GM18867 (cell line): Measurements from ENCODE around the gene DDC.

Experiments used
- ATAC-seq: cut with Tn5 transposase; IDR thresholded peaks from one replicate; pipeline ENCODE4 v1.9.1; 2021; ENCODE audit warnings: mild to moderate bottlenecking, moderate library complexity; ENCODE audit not compliant: unreplicated experiment

The DDC gene, protein sequence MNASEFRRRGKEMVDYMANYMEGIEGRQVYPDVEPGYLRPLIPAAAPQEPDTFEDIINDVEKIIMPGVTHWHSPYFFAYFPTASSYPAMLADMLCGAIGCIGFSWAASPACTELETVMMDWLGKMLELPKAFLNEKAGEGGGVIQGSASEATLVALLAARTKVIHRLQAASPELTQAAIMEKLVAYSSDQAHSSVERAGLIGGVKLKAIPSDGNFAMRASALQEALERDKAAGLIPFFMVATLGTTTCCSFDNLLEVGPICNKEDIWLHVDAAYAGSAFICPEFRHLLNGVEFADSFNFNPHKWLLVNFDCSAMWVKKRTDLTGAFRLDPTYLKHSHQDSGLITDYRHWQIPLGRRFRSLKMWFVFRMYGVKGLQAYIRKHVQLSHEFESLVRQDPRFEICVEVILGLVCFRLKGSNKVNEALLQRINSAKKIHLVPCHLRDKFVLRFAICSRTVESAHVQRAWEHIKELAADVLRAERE

GRCh38 chr7:50564640-50565558 is at the start of gene DDC:
Gene DDC, minus strand, starts transcription at chr7:50565405. Its CDS starts 21,320 bp downstream, at chr7:50544085.
- no peak for ATAC-seq

GRCh38 chr7:50613473-50613872 is 48.3 kb upstream of the DDC start:
- no peak for ATAC-seq

DNA sequence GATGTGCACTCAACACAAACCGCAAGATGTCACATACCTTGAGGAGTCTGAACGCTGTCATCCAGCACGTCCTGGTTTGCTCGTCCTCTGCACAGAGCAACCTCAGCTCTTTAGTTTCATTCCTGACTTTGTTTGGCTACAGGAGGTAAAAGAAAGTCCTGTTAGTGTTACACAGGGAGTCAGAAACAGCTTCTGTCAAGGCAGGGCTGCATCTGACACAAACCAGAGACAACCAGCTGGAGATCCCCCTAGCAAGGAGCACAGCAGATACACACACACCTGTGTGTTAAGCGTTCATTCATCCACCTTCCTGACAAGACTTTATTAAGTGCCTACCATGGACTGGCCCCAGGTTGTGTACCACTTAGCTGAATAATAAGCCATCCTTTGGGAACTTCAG is 47.5 kb upstream of the DDC start:
- no peak for ATAC-seq

GRCh38 chr7:50610521-50611277 is 45.5 kb upstream of the DDC start:
- peak; percentile 49 for ATAC-seq

- ATAC-seq, result peak; percentile 69
Observed at GRCh38 chr7:50608196-50608906, 43.1 kb upstream of the DDC start.

GRCh38 chr7:50607524-50608125 is 42.4 kb upstream of the DDC start:
- no peak for ATAC-seq

DNA sequence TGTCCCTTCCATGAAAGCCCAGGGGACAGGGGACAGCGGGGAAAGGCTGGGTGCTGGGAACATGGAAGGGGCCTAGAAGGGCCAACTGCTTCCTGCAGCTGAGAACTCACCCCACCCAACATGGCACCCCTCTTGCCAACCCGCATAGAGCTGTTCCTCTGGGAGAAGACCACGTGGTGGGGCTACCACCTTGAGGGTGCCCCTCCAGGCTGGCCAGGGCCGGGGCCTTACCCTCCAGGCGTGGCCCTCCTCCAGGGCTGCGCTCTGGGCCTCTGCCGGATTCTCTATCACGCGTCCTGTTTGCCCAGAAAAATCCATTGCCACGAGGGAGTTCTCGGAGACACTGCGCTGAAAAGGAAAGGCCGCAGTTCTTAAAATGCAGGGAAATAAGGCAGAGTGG is 39.9 kb upstream of the DDC start:
- no peak for ATAC-seq

DNA sequence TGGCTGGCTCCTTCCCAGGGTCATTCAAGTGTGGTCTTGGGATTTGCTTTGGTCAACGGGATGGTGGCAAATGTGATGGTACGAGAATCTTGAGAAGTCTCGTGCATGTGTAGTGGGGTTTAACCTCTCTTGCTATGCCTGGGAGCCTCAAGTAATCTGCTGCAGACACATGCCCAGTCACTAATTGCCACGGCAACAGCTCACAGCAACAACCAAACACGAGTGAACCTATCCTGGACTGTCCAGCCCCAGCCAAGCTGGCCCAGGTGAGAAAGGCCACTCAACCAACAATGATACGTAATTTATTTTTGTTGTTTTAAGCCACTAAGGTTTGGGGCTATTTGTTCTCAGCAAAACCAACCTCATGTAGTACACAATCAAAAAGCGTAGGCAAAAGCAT is 38.1 kb upstream of the DDC start:
- ATAC-seq, result no peak

DNA sequence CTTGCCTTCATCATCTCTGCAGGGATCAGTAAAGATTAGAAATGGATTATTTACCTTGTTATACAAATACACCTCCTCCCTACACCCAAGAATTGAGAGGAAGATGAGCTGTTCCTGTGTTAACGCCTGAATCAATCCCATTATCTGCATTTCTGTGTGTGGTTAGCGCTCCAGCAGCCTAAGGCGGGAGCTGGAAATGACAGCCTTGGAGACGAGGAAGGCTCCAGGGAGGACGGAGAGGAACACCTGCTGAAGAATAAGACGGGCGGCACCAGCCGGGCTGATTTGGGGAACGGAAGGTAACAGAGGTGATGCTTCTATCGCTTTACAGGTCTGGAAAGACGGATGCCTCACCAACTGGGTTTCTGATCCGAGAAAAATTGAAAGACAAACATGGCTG is 34.2 kb upstream of the DDC start:
- no peak for ATAC-seq

GRCh38 chr7:50598460-50599343 is 33.5 kb upstream of the DDC start:
- ATAC-seq, result no peak

- no peak for ATAC-seq
Observed at GRCh38 chr7:50596484-50596883, 31.3 kb upstream of the DDC start.

DNA sequence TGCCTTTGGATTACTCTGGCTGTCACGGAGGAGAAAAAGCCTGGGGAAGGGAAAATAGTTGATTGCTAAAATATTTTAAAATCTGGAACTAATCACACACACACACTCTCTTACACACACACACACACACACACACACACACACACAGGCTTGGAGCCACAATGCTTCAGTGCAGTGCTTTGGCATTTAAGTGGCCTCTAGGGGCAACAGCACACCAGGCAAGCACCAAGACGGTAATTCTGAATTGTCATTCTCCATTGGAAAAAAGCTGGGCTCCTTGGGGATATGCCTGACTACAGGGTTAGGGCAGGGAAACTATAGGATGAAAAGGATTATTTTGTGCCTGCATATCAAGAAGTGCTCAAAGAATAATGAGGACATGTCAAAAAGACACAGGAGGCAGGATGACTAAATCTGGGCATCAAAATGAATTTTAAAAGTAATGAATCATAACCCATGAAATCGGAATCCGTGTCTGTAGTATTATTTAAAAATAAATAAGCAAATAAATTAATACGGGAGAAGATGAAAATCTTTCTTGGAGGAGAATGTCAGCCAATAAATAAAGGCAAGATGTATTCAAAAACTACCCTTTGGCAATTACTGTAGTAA is 30.4 kb upstream of the DDC start:
- ATAC-seq, result peak; percentile 36

DNA sequence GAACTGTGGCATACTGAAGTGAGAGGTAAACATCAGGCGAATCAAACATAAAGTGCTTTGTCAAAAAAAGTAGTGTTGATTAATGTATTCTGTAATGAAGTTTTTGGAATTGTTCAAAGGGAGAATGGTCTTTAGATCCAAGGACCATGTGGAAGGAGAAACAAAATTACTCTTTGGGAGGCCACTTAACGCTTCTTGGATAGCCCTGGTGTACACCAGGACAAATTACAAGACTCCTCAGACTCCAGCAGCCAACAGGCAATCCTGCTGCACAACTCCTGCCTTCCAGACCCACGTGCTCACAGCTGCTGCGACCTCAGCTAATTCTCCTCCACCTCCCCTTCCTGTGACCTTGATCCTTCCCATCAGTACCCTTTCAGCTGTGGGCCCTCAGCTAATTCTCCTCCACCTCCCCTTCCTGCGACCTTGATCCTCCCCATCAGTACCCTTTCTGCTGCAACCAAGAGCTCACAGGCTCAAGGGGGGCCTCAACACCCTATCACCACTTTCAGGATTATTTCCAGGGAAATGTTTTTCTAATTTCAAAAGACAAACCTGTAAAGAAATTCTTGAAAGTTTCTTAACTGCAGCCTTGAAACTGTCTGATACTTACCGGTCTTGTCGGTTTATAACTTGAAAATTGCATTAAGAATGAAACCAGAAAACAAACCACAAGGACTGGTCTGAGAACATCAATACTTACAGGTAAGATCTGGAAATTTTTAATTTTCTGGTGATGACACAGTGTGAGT is 29.7 kb upstream of the DDC start:
- peak; percentile 49 for ATAC-seq

DNA sequence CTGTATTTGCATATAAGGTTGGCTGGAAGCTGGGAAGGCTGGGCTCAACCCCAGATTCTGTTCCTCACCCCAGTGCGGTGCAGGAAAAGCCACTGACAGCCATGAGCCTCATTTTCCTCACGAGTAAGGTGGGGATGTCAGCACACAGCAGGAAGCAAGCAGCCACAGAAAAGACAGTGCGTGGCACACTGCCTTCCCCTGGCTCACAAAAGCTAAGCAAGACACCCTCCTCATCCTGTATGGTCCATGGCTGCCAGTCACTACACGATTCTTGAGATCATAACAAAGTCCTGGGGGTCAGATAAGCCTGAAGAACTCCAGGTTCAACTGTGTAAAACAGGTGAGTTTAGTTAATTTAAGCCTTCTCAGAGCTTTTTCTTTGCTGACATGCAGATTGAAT is 28.9 kb upstream of the DDC start:
- ATAC-seq, result no peak

- no peak for ATAC-seq
Observed at GRCh38 chr7:50592940-50593339, 27.7 kb upstream of the DDC start.

DNA sequence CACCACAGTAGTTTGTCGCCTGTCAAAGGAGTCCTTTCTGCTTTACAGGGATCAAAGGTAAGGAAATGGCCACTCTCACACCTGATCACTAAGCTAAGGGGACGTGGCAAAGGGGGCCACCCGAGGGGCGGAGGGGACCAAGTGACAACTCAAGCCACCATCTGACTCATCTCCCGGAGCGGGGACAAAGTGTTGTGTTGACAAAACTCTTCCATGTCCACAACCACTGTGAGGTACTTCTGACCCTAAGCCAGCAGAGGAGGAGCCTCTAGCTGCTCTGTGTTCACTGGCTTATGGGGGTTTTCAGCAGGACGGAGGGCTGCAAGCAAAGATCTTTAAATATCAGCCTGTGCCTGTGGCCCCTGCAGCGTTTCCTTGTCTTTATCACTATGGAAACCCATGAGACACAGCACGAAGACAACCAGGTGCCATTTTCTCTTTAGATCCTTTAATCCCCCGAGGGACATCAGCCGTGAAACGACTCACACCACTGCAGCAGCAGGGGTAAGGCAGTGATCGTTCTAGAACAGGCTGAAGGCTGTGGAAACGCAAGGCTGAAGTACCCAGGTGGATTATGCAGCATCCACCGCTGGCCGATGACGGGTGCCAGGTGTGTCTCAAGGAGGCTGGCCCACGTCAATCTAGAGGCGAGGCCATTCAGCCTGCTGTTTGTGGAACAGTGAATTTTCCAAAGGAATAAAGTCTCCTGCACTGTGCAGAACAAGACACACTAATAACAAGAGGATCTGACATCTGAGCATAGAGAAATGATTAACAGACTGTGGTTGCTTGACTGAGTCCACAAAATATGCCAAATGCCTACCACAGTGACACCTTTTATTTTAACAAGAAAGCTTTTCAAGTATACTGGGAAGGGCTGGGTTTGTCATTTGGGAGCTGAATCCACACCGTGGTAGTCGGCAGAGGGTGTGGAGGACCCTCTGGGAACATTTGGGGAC is 26.6 kb upstream of the DDC start:
- ATAC-seq, result peak; percentile 51

- ATAC-seq, result no peak
Observed at GRCh38 chr7:50591098-50591479, 25.9 kb upstream of the DDC start.
